EL (cell line): ENCODE measurements around the gene PICK1.

Source experiments
- DNase-seq: peaks from one replicate; pipeline ENCODE4 v3.0.0-alpha.2; 2016

PICK1 gene

DNA sequence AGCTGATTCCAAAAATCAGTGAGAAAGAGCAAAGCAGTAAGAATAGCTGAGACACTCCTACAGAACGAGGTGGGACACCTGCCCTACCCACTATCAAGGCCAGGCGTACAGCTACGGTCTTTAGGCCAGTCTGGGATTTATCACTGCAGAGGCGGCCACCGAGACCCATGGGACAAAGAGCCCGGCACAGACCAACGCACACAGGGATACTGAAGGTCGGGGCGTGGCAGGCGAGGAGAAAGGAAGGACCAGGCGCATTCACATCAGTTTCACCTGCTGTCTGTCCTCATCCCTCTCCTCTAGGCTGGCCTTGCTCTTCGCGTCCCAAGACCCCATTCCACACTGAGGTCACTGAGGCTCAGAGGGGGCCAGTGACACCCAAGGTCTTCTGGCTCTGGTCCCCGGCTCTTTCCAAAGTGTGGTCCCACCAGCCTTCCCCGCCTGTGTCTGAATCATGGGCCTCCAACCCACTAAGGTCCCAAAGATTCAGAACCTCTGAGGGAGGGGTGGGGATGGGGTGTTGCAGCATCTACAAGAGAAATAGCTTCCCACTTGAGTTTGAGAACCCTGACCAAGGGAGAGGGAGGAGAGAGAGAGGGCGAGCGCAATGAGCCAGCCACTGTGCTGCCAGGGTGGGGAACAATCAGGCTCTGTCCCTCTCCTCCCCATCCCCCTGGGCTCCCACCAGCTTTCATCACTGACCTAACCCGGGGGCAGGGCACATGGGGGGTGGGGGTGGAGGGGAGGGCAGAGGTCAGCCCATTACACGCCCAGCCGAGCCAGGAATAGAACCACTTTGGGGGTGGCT is 7.2 kb upstream of the PICK1 start:
- DNase-seq = no peak

- DNase-seq = no peak
Measured at GRCh38 chr22:38050720-38051119, 6.5 kb upstream of the PICK1 start.

GRCh38 chr22:38051261-38051660 is 5.9 kb upstream of the PICK1 start:
- no peak for DNase-seq

- DNase-seq = peak; percentile 75
Measured at GRCh38 chr22:38051900-38052862, 5.0 kb upstream of the PICK1 start.

- DNase-seq = no peak
Measured at GRCh38 chr22:38062791-38063190, 5.6 kb downstream of the PICK1 start.

DNA sequence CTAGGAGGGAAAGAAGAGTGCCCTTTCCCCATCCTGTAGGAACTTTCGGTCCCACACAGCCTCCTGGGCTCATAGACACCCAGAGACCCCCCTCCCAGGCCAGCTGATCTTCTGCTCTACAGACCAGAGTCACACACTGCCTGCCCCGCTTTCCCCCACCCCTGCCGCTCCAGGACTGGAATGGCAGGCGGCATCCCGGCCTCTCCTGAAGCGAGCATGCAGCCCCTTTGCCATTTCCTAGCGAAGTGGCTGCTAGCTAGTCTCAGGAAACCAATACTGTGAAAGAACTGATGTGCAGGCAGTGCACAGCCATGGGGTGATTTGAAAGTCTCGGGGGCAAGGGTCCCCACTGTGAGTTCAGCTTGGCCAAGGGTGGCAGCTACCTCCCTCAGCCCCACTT is 8.3 kb downstream of the PICK1 start:
- no peak for DNase-seq

DNA sequence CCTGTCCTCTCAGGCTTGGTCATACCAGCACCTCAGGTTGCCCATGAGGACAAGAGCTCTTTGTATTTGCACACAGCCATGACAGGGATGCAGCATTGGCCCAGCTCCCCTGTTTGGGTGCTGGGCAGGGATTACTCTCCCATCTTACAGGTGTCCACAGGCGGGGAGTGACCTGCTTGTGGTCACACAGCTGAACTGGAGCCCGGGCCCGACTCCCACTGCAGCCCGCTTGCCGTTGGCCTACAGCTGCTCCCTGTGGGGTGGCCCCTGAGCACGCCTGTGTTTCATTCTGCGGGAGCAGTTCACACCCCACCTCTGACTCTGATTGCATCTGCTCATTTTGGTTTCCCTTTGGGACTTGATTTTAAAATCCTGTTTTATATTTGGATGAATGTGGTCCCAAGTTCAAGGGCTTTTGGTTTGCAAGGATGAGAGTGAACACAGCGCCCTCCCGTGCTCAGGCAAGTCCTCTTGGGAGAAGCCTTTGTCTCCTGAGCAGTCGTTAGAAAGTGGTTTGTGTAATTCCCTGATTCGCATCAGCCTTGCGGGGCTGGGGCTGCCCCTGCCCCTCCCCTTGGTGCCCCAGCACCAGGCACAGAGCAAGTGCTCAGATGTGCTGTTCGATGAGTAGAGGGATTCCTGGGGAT is 9.3 kb downstream of the PICK1 start:
- no peak for DNase-seq

DNA sequence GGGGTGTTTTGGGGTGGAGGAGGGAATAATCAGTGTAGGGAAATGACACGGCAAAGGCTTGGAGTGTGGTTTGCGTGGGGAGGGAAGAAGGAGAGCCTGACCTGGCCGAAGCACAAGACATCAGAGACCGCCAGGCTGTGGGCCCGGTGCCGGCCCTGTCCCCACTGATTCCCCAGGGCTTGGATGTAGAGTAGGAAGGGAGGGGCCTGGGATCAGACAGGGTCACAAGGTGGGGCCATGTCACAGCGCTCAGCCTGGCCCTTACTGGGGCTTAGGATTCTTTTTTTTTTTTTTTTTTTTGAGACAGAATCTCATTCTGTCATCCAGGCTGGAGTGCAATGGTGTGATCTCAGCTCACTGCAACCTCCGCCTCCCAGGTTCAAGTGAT is 9.8 kb downstream of the PICK1 start:
- DNase-seq = no peak

GRCh38 chr22:38067761-38068360 is 10.7 kb downstream of the PICK1 start:
- no peak for DNase-seq

DNA sequence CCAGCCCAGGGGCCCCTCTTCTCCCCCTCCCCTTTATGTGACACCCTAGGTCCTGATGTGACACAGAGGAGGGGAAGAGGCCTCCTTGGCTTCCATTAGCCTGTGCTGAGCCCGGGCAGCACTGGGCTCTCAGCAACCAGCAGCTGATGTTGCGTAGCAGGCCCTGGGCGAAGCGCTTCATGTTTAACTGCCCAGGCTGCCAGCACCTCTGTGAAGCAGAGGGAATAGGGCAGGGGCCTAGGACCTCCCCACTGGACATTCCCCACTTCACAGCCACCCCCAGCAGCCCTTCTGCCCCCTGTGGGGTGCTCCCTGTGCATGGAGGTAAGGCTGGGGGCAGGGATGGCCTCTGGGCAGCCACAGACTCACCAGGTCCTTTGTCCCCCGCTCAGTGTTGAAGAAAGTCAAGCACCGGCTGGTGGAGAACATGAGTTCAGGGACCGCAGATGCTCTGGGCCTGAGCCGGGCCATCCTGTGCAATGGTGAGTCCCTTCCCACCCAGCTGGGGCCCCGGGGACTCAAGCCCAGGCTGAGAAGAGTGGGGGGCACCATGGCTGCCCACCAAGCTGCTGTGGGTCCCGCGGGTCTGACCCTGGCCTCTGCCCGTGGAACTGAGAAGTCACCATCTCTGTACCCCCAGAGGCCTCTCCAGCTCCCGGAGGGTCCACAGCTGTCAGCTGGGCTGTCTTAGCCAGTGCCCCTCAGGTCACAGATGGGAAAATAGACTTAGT is 11.6 kb downstream of the PICK1 start:
- DNase-seq = no peak

GRCh38 chr22:38069372-38070249 is 12.4 kb downstream of the PICK1 start:
- no peak for DNase-seq

GRCh38 chr22:38070250-38070921 is 13.2 kb downstream of the PICK1 start:
- no peak for DNase-seq

- DNase-seq = no peak
Measured at GRCh38 chr22:38071421-38072321, 14.5 kb downstream of the PICK1 start.

- DNase-seq = no peak
Measured at GRCh38 chr22:38072322-38073149, 15.3 kb downstream of the PICK1 start.

DNA sequence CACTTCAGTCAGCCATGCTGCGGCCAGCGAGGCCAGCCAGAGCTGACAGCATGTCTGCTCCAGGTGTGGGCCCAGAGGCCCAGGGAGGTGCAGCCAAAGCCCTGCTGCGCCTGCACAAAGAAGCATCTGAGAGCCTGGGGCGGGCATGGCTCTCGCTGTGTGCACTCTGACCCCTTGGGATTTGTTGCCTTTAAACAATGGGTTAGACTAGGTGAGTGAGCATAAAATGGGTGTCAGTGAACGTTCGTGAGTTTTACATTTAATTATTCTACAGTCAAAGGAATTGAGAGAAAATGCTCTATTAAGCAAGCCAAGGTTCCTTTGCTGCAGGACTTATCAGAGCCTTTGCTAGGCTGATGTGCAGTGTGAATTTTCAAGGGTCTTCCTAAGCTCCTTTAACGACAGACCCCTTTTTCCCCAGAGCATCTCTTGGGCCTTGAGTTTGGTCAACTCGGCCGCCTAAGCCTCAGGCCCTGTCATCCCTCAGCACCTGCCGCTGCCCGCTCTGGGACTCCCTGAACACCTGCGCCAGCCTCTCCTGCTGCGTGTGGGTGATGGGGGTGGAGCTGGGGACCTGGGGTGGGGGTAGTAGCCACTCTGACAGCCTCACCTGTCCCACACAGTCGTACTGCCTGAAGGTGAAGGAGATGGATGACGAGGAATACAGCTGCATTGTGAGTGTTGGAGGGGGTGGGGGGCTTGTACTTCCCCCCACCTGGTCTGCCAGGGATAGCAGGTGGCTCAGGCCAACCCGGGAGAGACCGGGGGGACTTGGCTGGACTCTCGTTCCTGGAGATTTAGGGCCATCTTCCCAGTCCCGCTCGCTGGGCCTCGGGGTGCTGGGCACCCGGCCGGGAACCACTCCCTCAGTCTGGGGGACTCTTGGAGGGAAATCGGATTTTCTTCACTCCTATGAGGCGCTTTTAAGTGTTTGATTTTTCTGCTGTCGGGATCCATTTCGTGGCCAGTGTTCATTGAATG is 16.2 kb downstream of the PICK1 start:
- DNase-seq = no peak

DNA sequence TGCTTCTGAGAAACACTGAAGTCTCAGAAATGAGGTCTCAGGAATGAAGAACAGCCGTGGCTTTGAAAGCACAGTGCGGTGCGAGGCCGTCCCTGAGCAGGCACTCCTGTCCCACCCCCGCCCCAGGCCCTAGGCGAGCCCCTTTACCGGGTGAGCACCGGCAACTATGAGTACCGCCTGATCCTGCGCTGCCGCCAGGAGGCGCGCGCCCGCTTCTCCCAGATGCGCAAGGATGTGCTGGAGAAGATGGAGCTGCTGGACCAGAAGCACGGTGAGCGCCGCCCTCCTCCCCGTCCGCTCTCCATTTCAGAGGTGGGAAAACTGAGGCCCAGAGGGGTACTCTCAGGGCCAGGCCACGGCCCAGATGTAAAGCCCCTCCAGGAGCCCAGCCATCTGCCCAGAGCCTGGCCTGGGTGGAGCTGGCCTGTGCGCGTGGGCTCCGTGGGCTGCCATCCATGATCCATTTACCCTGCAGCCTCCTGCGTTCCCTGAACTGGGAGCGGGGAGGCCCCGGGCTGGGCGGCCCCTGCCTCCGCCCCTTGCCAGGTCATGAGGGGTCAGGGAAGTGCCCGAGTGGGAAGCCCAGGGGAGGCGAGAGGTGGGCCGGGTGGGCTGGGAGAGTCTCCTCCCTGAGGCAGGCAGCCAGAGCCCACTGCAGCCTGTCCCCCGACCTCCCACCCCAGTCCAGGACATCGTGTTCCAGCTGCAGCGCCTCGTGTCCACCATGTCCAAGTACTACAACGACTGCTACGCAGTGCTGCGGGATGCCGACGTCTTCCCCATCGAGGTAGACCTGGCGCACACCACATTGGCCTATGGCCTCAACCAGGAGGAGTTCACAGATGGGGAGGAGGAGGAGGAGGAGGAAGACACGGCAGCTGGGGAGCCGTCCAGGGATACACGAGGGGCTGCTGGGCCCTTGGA is 17.2 kb downstream of the PICK1 start:
- DNase-seq = no peak
